Gastroesophageal sphincter (tissue), 4 donors: ENCODE results near the gene MTHFD2L. TPM values are rescaled to one million over a fixed set of nuclear protein-coding genes. Genes with fewer than 3 reads are reported as not detected.

Source experiments
- ATAC-seq: fragments of 150-250 bp; one replicate; pipeline ENCODE4 v1.9.1; 2016; ENCODE audit warnings: mild to moderate bottlenecking, moderate library complexity
- H3K27ac ChIP-seq, 4 donors: fragments of 200-600 bp; sonication (generic) in 3 of 4; 1 replicate in 3 of 4; 2 replicates in 1 of 4; pipeline ENCODE4 v1.5.1; 2016 to 2019
- H3K27me3 ChIP-seq: fragments of 200-600 bp; sonication (generic); one replicate; pipeline ENCODE4 v1.5.1; 2019
- H3K36me3 ChIP-seq, 2 donors: fragments of 200-600 bp; sonication (generic); one replicate each; pipeline ENCODE4 v1.5.1; 2019; ENCODE audit warnings: control low read depth in 1 of 2
- H3K4me1 ChIP-seq, 3 donors: fragments of 200-600 bp; sonication (generic); 1 replicate in 2 of 3; 2 replicates in 1 of 3; pipeline ENCODE4 v1.5.1; 2016 to 2019; ENCODE audit warnings: control low read depth in 2 of 3
- H3K4me3 ChIP-seq, 2 donors: fragments of 200-600 bp; sonication (generic); one replicate each; pipeline ENCODE4 v1.5.1; 2019; ENCODE audit warnings: mild to moderate bottlenecking in 1 of 2, moderate library complexity in 1 of 2
- H3K9me3 ChIP-seq, 3 donors: fragments of 200-600 bp; sonication (generic); one replicate each; pipeline ENCODE4 v1.5.1; 2017 to 2019; ENCODE audit warnings: control low read depth in 2 of 3
- EP300 ChIP-seq: sonication (generic); formaldehyde crosslinking; IDR thresholded peaks from one replicate; pipeline ENCODE4 v1.6.1; 2017; ENCODE audit warnings: antibody characterized with exemption, mild to moderate bottlenecking
- POLR2A ChIP-seq, 2 donors: fragments of 450-650 bp; IDR thresholded peaks; one replicate each; pipeline ENCODE4 v1.6.1; 2017; ENCODE audit warnings: antibody characterized with exemption in 2 of 2, mild to moderate bottlenecking in 2 of 2, moderate library complexity in 1 of 2
- POLR2AphosphoS5 ChIP-seq: sonication (generic); formaldehyde crosslinking; IDR thresholded peaks from one replicate; pipeline ENCODE4 v1.6.1; 2017; ENCODE audit warnings: antibody characterized with exemption
- WGBS, 2 donors: methylation state at CpG; one replicate each; pipeline ENCODE4 v1.1.5; 2018; ENCODE audit warnings: low coverage in 1 of 2; 5-methylcytosine and 5-hydroxymethylcytosine counted together
- total RNA-seq, 4 donors: library from RNA; depleted of rRNA; stranded (reverse); fragments of >200 nt; gene quantifications; one replicate each; pipeline ENCODE4 v1.1.0, GENCODE V29; 2016
- TF ChIP-seq, protein P1 (sequence below), 4 experiments: fragments of 200-600 bp in 2 of 4; fragments of 450-650 bp in 2 of 4; sonication (generic) in 1 of 4; IDR thresholded peaks; one replicate each; pipeline ENCODE4 v1.5.1; 2017 to 2019; ENCODE audit warnings: antibody characterized with exemption in 4 of 4, mild to moderate bottlenecking in 2 of 4, moderate library complexity in 2 of 4

Gene MTHFD2L
- total RNA-seq, 4 donors from 2014 or later = 12.4 to 29.0 (median 23.4) TPM

DNA sequence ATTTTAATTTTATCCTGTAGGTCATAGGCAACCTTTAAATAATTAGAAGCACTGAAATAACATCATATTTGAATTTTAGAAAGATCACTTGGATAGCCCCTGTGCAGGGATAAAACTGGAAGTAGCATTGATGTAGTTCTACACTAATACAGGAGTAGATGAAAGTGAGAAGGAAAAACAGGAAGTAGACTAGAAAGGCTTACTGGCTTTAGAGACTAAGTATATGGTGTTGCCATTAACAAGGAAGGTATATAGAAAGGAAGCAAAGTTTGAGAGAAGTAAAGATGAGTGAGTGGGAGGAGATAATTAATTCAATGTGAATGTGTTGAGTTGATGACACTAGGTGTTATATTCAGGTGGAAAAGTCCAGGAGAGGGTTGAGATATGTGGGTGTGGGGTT, 77.2 kb downstream of the MTHFD2L start:
- Histone ChIP-seq H3K27me3 (no peaks in the 10 kb centered on the region), H3K9me3 (no peaks in the 10 kb centered on the region), H3K4me3 (no peak overlapping the region), H3K36me3 (no peaks in the 10 kb centered on the region), H3K4me1 (no peaks in the 10 kb centered on the region), H3K27ac (no peak overlapping the region)
- TF ChIP-seq, protein P1, sequence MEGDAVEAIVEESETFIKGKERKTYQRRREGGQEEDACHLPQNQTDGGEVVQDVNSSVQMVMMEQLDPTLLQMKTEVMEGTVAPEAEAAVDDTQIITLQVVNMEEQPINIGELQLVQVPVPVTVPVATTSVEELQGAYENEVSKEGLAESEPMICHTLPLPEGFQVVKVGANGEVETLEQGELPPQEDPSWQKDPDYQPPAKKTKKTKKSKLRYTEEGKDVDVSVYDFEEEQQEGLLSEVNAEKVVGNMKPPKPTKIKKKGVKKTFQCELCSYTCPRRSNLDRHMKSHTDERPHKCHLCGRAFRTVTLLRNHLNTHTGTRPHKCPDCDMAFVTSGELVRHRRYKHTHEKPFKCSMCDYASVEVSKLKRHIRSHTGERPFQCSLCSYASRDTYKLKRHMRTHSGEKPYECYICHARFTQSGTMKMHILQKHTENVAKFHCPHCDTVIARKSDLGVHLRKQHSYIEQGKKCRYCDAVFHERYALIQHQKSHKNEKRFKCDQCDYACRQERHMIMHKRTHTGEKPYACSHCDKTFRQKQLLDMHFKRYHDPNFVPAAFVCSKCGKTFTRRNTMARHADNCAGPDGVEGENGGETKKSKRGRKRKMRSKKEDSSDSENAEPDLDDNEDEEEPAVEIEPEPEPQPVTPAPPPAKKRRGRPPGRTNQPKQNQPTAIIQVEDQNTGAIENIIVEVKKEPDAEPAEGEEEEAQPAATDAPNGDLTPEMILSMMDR (IDR thresholded peaks at IDR 0.05) = no peak
- TF ChIP-seq POLR2AphosphoS5 = no peak
- ATAC-seq = no peak

DNA sequence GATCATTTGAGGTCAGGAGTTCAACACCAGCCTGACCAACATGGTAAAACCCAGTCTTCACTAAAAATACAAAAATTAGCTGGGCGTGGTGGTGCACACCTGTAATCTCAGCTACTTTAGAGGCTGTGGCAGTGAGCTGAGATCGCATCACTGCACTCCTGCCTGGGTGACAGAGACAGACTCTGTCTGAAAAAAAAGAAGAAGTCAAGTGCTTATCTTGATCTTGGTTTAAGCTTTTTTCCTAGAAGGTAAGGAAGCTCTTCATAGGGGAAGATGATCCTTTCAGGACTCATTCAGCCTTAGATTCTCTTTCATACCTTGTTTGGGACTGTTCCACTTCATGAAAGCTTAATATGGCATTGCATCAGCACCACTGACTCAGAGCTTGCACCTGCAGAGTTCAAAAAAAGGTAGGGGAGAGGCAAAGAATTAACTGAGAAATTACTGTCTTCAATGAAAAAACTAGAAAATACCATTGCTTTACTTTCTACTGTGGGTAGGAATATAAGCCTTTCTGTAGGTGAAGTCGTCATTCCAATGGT, 79.6 kb downstream of the MTHFD2L start:
- Histone ChIP-seq H3K27ac (no peak overlapping the region), H3K27me3 (no peaks in the 10 kb centered on the region), H3K36me3 (no peaks in the 10 kb centered on the region), H3K4me3 (no peak overlapping the region), H3K9me3 (no peaks in the 10 kb centered on the region), H3K4me1 (no peaks in the 10 kb centered on the region)
- no peak for ATAC-seq
- TF ChIP-seq, protein P1 (IDR thresholded peaks at IDR 0.05) = no peak
- TF ChIP-seq POLR2AphosphoS5 (no peak), EP300 (no peak), POLR2A (IDR thresholded peaks at IDR 0.05) (no peak)
- WGBS, 2 donors = 96 to 100% methylated on average over 2 to 3 of the region's 3 CpGs

DNA sequence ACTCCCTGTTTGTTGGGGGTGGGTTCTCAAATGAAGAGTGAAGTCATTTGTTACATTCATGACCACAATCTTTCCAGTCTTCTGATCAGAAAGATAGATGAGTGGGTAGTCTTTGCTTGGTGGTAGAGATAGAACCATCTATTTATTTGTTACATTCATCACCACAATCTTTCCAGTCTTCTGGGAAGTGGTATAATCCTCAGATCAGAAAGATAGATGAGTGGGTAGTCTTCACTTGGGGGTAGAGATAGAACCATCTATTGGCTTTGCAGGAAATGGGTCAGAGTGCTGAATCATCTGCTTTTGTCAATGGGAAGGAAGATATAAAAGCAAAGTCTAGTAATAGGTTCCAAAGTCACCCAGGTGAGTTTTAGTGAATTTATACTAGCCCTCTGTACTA, 86.1 kb downstream of the MTHFD2L start:
- TF ChIP-seq POLR2AphosphoS5 (no peak), POLR2A (IDR thresholded peaks at IDR 0.05) (no peak), EP300 (no peak)
- TF ChIP-seq, protein P1 (IDR thresholded peaks at IDR 0.05) = no peak
- no peak overlapping the region for H3K27ac ChIP-seq
- no peak overlapping the region for H3K4me3 ChIP-seq
- no peaks in the 10 kb centered on the region for H3K36me3 ChIP-seq
- H3K9me3 ChIP-seq = no peaks in the 10 kb centered on the region
- H3K27me3 ChIP-seq = no peaks in the 10 kb centered on the region
- no peaks in the 10 kb centered on the region for H3K4me1 ChIP-seq
- no peak for ATAC-seq

DNA sequence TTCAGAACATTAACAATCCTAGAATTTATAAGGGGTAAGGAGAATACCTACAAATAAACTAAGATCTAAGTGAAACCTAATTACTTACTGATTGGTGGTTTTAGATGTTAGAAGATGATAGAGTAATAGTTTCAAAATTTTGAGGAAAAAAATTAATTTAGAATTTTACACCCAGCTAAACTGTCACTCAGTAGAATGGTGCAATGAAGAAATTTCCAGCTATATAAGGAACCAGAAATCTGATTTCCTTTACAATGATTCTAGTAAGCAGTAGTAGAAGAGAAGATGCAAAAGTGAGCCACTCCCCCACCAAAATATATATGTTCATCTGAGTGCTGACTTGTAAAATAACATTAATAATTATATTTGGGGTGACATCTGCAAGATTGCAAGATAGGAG, 95.0 kb downstream of the MTHFD2L start:
- no peak for ATAC-seq
- peaks cover 0 to 13% of the 10 kb centered on the region in 2 donors for H3K36me3 ChIP-seq

DNA sequence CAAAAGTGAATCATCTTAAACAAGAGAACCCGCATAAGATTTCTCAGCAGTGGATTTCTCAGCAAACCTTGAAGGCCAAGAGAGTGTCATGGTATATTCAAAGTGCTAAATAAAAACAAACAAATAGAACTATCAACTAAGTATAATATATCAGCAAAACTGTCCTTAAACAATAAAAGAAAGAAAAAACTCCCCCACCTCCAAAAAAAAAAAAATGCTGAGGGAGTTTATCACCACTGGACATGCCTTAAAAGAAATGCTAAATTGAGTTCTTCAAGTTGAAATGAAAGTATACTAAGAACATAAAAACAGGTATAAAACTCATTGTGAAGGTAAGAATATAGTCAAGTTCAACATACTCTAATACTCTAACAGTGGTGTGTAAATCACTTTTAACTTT, 96.5 kb downstream of the MTHFD2L start:
- Histone ChIP-seq H3K27me3 (no peaks in the 10 kb centered on the region), H3K4me3 (no peak overlapping the region), H3K36me3 (peaks cover 0 to 13% of the 10 kb centered on the region in 2 donors), H3K27ac (no peak overlapping the region), H3K9me3 (peaks cover 0 to 26% (median 0%) of the 10 kb centered on the region in 3 donors), H3K4me1 (no peaks in the 10 kb centered on the region)
- 86 to 94% methylated on average over 1 of the region's 1 CpG for WGBS, 2 donors
- no peak for ATAC-seq
- no peak for TF ChIP-seq EP300
- TF ChIP-seq POLR2AphosphoS5 = no peak
- TF ChIP-seq, protein P1 (IDR thresholded peaks at IDR 0.05) = no peak
- no peak for TF ChIP-seq POLR2A (IDR thresholded peaks at IDR 0.05)

More for the DNA sequence above, 95.0 kb downstream of the MTHFD2L start:
- Histone ChIP-seq H3K4me3 (no peak overlapping the region), H3K27me3 (no peaks in the 10 kb centered on the region), H3K27ac (no peak overlapping the region), H3K4me1 (no peaks in the 10 kb centered on the region), H3K9me3 (peaks cover 0 to 26% (median 0%) of the 10 kb centered on the region in 3 donors)
- TF ChIP-seq POLR2AphosphoS5 (no peak), EP300 (no peak), POLR2A (IDR thresholded peaks at IDR 0.05) (no peak)
- TF ChIP-seq, protein P1 (IDR thresholded peaks at IDR 0.05) = no peak
